Osteocyte (in vitro differentiated cells): ENCODE data around the gene SGO1. TPM values are rescaled to one million over a fixed set of nuclear protein-coding genes. Genes with fewer than 3 reads are reported as not detected.

Experiments
- DNase-seq: peaks from one replicate; pipeline ENCODE4 v3.0.0; 2021; ENCODE audit warnings: mixed read lengths; ENCODE audit not compliant: unreplicated experiment; ENCODE audit errors: extremely low spot score
- H3K27ac Mint-ChIP-seq: one replicate; pipeline ENCODE4 v1.8.0; 2021; ENCODE audit warnings: mild to moderate bottlenecking, mixed read lengths; ENCODE audit not compliant: unreplicated experiment
- H3K27me3 Mint-ChIP-seq: one replicate; pipeline ENCODE4 v1.8.0; 2021; ENCODE audit warnings: mixed read lengths; ENCODE audit not compliant: unreplicated experiment
- H3K36me3 Mint-ChIP-seq: one replicate; pipeline ENCODE4 v1.8.0; 2021; ENCODE audit warnings: mixed read lengths; ENCODE audit not compliant: unreplicated experiment
- H3K4me1 Mint-ChIP-seq: one replicate; pipeline ENCODE4 v1.8.0; 2021; ENCODE audit warnings: mixed read lengths; ENCODE audit not compliant: unreplicated experiment
- H3K4me3 Mint-ChIP-seq: one replicate; pipeline ENCODE4 v1.8.0; 2021; ENCODE audit warnings: mild to moderate bottlenecking, moderate library complexity, mixed read lengths; ENCODE audit not compliant: unreplicated experiment
- H3K9me3 Mint-ChIP-seq: one replicate; pipeline ENCODE4 v1.8.0; 2021; ENCODE audit warnings: mixed read lengths; ENCODE audit not compliant: unreplicated experiment
- total RNA-seq: library from RNA; stranded (reverse); gene quantifications from 2 replicates; pipeline ENCODE4 v1.2.1, GENCODE V29; 2021
- TF ChIP-seq, protein P1 (sequence below): fragments of 200-600 bp; sonication (generic); IDR thresholded peaks from 2 replicates; pipeline ENCODE4 v1.5.0; 2021; ENCODE audit warnings: antibody characterized with exemption, mild to moderate bottlenecking, moderate library complexity

SGO1 gene
- total RNA-seq, 1 donor from 2014 or later, result 2.7 TPM

DNA sequence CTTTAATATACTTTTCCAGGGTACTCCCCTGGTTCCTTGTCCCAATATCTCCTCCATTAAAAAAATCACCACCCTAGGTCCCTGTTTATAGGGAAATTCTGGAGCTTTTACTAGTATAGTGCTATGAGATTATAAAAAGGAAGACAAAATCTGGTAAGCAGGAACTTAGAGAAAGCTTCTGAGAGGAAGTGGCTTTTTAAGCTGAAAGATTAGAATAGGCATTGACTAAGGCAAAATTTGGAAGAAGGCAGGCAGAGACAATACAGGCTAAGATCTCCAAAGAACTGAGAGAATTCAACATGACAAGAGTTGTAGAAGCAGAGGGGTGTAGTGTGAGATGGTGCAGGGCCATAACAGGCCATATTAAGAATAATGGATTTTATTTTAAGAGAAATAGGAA is 25.8 kb downstream of the SGO1 start:
- no peak for DNase-seq
- Mint-ChIP-seq H3K4me1 (no peaks in the 10 kb centered on the region), H3K27me3 (no peaks in the 10 kb centered on the region), H3K36me3 (peaks cover 3% of the 10 kb centered on the region), H3K27ac (no peak overlapping the region), H3K4me3 (no peak overlapping the region), H3K9me3 (no peaks in the 10 kb centered on the region)
- TF ChIP-seq, protein P1, sequence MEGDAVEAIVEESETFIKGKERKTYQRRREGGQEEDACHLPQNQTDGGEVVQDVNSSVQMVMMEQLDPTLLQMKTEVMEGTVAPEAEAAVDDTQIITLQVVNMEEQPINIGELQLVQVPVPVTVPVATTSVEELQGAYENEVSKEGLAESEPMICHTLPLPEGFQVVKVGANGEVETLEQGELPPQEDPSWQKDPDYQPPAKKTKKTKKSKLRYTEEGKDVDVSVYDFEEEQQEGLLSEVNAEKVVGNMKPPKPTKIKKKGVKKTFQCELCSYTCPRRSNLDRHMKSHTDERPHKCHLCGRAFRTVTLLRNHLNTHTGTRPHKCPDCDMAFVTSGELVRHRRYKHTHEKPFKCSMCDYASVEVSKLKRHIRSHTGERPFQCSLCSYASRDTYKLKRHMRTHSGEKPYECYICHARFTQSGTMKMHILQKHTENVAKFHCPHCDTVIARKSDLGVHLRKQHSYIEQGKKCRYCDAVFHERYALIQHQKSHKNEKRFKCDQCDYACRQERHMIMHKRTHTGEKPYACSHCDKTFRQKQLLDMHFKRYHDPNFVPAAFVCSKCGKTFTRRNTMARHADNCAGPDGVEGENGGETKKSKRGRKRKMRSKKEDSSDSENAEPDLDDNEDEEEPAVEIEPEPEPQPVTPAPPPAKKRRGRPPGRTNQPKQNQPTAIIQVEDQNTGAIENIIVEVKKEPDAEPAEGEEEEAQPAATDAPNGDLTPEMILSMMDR, result no peak

DNA sequence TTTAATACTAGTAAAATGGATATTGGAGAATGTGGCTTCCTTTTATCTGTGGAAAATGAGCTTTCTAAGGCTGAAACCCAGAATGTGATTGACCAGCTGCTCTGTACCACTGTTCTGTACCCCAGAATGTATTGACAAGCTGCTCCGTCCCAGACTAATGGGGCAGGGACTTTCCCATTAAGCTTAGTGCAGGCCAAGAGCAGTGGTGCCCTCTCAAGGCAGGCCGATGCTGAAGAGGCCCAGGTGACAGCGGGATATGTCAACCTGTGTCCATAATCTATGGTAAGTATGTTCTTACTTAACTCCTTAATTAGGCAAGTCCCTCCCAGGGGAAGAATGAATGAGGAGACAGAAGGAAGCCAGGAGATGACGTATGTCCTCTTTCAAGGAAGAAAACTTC is 31.1 kb downstream of the SGO1 start:
- no peaks in the 10 kb centered on the region for H3K27me3 Mint-ChIP-seq
- DNase-seq, result no peak
- H3K27ac Mint-ChIP-seq, result no peak overlapping the region
- H3K4me1 Mint-ChIP-seq, result no peaks in the 10 kb centered on the region
- H3K4me3 Mint-ChIP-seq, result no peak overlapping the region
- H3K36me3 Mint-ChIP-seq, result peaks cover 16% of the 10 kb centered on the region
- TF ChIP-seq, protein P1, result no peak
- no peaks in the 10 kb centered on the region for H3K9me3 Mint-ChIP-seq

DNA sequence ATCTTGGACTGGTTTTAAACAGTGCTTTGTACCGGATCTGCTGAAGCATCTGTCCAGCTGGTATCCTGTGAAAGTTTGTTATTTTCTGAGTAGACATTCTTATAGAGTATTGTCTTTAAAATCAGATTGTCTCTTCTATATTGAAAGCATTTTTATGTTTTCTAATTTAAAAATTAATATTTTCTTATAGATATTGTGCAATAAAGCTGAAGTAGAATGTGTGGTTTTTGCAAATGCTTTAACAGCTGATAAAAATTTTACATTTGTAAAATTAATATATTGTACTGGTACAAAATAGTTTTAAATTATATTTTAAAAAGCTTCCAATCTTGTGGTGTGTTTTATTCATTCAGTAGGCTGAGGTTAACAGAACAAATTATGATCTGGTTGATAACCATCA is 31.9 kb downstream of the SGO1 start:
- H3K36me3 Mint-ChIP-seq, result peaks cover 17% of the 10 kb centered on the region
- TF ChIP-seq, protein P1, result no peak
- no peak for DNase-seq

DNA sequence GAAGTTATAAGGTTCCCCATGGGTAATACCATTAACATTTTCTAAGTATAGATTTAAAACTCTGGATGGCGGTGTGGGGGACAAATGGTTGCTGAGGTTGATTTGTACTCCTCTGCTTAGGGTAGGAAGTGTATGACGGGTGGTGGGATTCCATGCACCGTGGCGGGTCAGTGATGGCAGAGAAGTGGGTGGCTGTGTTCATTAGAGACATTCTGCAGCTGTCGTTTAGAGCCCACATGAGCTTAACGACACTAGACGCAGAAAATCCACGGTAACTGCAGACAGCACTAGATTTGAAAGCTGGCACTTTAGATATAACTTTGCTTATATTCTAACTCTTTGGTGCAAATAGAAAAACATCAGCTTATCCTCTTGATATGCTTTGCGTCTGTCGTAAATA is 37.5 kb downstream of the SGO1 start:
- TF ChIP-seq, protein P1, result no peak
- H3K9me3 Mint-ChIP-seq, result no peaks in the 10 kb centered on the region
- H3K36me3 Mint-ChIP-seq, result peaks cover 19% of the 10 kb centered on the region
- H3K4me1 Mint-ChIP-seq, result peaks cover 4% of the 10 kb centered on the region
- H3K27ac Mint-ChIP-seq, result no peak overlapping the region
- H3K4me3 Mint-ChIP-seq, result no peak overlapping the region
- no peak for DNase-seq
- H3K27me3 Mint-ChIP-seq, result no peaks in the 10 kb centered on the region

More for the DNA sequence above, 31.9 kb downstream of the SGO1 start:
- Mint-ChIP-seq H3K4me1 (no peaks in the 10 kb centered on the region), H3K9me3 (no peaks in the 10 kb centered on the region), H3K4me3 (no peak overlapping the region), H3K27me3 (no peaks in the 10 kb centered on the region), H3K27ac (no peak overlapping the region)

DNA sequence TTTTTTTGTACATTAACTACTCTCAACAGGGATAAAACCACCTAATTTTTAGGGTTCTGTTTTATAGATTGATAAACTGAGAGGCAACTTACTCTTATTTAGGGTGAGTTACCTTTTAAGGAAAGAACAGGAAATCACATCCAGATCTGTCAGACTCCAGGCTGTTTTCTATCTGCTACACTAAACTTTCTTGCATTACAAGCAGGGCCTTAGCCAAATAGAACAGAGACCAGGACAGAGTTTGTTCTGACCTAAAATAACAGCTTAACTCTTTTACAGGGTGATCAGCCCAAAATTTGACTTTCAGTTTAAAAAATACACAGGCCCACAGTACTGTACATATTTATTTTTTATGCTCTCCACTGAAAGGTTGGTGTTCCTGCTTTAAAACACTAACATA is 38.6 kb downstream of the SGO1 start:
- H3K27ac Mint-ChIP-seq, result no peak overlapping the region
- no peak overlapping the region for H3K4me3 Mint-ChIP-seq
- H3K4me1 Mint-ChIP-seq, result peaks cover 4% of the 10 kb centered on the region
- TF ChIP-seq, protein P1, result no peak
- DNase-seq, result no peak
- H3K9me3 Mint-ChIP-seq, result no peaks in the 10 kb centered on the region
- H3K27me3 Mint-ChIP-seq, result no peaks in the 10 kb centered on the region
- peaks cover 25% of the 10 kb centered on the region for H3K36me3 Mint-ChIP-seq
